ENCODE results near the gene METTL23.

DNA sequence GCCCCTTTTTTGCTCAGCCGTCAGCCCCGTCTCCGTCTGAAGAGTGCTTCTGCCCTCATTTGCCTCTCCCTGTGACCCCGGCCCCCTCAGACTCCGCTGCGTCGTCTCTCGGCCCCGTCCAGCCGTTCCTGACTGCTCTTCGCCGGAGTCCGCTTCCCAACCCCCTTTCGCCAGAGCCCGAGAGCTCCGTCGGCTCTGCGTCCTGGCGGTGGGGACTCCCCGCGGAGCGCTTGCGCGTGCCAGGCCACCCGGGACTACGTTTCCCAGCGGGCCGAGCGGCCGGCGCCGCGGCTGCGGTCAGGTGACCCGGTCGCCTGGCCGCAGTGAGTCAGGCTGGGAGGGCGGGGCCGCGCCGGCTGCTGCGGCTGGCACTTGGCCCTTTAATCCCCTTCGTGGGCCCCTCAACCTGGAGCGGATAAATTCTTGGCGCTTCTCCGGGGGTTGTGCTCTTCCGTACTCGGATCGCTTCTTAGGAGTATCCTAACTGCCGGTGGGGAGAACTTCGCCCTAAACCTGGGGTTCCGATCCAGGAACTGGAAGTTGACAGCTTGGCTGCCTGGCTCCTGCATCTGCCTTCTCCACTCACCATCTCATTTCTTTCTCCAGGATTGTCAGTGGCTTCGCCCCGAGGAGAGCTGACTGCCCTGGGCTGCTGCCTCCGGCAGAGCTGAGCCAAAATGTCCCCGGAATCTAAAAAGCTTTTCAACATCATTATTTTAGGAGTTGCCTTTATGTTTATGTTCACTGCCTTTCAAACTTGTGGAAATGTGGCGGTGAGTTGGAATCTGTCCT, 11.2 kb downstream of the METTL23 start, which contains the start of gene MFSD11:
- TF ChIP-seq, protein P1, sequence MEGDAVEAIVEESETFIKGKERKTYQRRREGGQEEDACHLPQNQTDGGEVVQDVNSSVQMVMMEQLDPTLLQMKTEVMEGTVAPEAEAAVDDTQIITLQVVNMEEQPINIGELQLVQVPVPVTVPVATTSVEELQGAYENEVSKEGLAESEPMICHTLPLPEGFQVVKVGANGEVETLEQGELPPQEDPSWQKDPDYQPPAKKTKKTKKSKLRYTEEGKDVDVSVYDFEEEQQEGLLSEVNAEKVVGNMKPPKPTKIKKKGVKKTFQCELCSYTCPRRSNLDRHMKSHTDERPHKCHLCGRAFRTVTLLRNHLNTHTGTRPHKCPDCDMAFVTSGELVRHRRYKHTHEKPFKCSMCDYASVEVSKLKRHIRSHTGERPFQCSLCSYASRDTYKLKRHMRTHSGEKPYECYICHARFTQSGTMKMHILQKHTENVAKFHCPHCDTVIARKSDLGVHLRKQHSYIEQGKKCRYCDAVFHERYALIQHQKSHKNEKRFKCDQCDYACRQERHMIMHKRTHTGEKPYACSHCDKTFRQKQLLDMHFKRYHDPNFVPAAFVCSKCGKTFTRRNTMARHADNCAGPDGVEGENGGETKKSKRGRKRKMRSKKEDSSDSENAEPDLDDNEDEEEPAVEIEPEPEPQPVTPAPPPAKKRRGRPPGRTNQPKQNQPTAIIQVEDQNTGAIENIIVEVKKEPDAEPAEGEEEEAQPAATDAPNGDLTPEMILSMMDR (IDR thresholded peaks at IDR 0.05; ENCODE audit: poor library complexity, severe bottlenecking): peak; percentile 14
- TF ChIP-seq POLR2AphosphoS5 (IDR thresholded peaks at IDR 0.05) (peak; percentile 84), EP300 (conservative IDR thresholded peaks at IDR 0.05; ENCODE audit: poor library complexity, severe bottlenecking) (no peak), TAF1 (IDR thresholded peaks at IDR 0.05; ENCODE audit: low read depth) (no peak)
